ENCODE results near the gene PPP4R1. TPM values are rescaled to one million over a fixed set of nuclear protein-coding genes. Genes with fewer than 3 reads are reported as not detected.

Gene PPP4R1
- total RNA-seq, 1 experiment from 2014 or later: 65.2 TPM

- Histone ChIP-seq H3K9me3 (ENCODE audit: low read depth, low read length, poor library complexity, severe bottlenecking) (no peaks in the 10 kb centered on the region), H3K27me3 (replicated peaks; ENCODE audit: insufficient read depth, low read depth, low read length, poor library complexity) (no peaks in the 10 kb centered on the region), H3K36me3 (ENCODE audit: insufficient read depth, low read length, poor library complexity, severe bottlenecking) (peaks cover 3% of the 10 kb centered on the region), H3K4me1 (ENCODE audit: insufficient read depth, low read length, poor library complexity, severe bottlenecking) (peaks cover 16% of the 10 kb centered on the region), H3K4me3 (ENCODE audit: low read depth, low read length, poor library complexity, severe bottlenecking) (peak overlapping the region; percentile 84), H3K27ac (ENCODE audit: low read depth, low read length, poor library complexity, severe bottlenecking) (peak overlapping the region; percentile 72)
- BruUV-seq (replicated peaks): TSS peak; percentile 73
- TF ChIP-seq CTCF (conservative IDR thresholded peaks at IDR 0.05; ENCODE audit: low read depth, low read length) (no peak), EZH2 (IDR thresholded peaks at IDR 0.05; ENCODE audit: borderline replicate concordance, low read depth, low read length, poor library complexity, severe bottlenecking) (no peak)
- CTCF ChIA-PET: no interaction called here
- POLR2A ChIA-PET (ENCODE audit: low non-redundant PET): no interaction called here
- intact Hi-C loops (cut with micrococcal nuclease; ENCODE audit: unreplicated experiment): loop anchor here (10.0 kb wide), 3 partner anchors 159 to 909 kb away; partner anchors contain the start of gene NAPG
- DNase-seq (ENCODE audit: low spot score): no peak
These were observed 980 bp upstream of the PPP4R1 start for GRCh38 chr18:9615280-9615797.

- ChIA-PET POLR2A (ENCODE audit: low non-redundant PET) (no interaction called here), CTCF (no interaction called here)
- no TSS peak for BruUV-seq (replicated peaks)
- intact Hi-C loops (cut with micrococcal nuclease; ENCODE audit: unreplicated experiment): loop anchor here (2.0 to 10.0 kb wide), 4 partner anchors 161 to 911 kb away; partner anchors contain the start of gene NAPG
- H3K9me3 ChIP-seq (ENCODE audit: low read depth, low read length, poor library complexity, severe bottlenecking): no peaks in the 10 kb centered on the region
- peak; percentile 61 for DNase-seq (ENCODE audit: low spot score)
- H3K4me1 ChIP-seq (ENCODE audit: insufficient read depth, low read length, poor library complexity, severe bottlenecking): peaks cover 12% of the 10 kb centered on the region
- H3K4me3 ChIP-seq (ENCODE audit: low read depth, low read length, poor library complexity, severe bottlenecking): peak overlapping the region; percentile 84
- no peaks in the 10 kb centered on the region for H3K27me3 ChIP-seq (replicated peaks; ENCODE audit: insufficient read depth, low read depth, low read length, poor library complexity)
- H3K27ac ChIP-seq (ENCODE audit: low read depth, low read length, poor library complexity, severe bottlenecking): peak overlapping the region; percentile 87
- TF ChIP-seq EZH2 (IDR thresholded peaks at IDR 0.05; ENCODE audit: borderline replicate concordance, low read depth, low read length, poor library complexity, severe bottlenecking) (no peak), CTCF (conservative IDR thresholded peaks at IDR 0.05; ENCODE audit: low read depth, low read length) (0 out of 2 replicates have a peak, but pooled peaks have one; percentile 7)
- H3K36me3 ChIP-seq (ENCODE audit: insufficient read depth, low read length, poor library complexity, severe bottlenecking): peaks cover 3% of the 10 kb centered on the region
These were observed 584 bp downstream of the PPP4R1 start for GRCh38 chr18:9613550-9614400.

- H3K27ac ChIP-seq (ENCODE audit: low read depth, low read length, poor library complexity, severe bottlenecking): no peak overlapping the region
- ChIA-PET CTCF (no interaction called here), POLR2A (ENCODE audit: low non-redundant PET) (no interaction called here)
- DNase-seq (ENCODE audit: low spot score): no peak
- peaks cover 3% of the 10 kb centered on the region for H3K36me3 ChIP-seq (ENCODE audit: insufficient read depth, low read length, poor library complexity, severe bottlenecking)
- no peaks in the 10 kb centered on the region for H3K9me3 ChIP-seq (ENCODE audit: low read depth, low read length, poor library complexity, severe bottlenecking)
- BruUV-seq (replicated peaks): TSS peak; percentile 55
- peaks cover 12% of the 10 kb centered on the region for H3K4me1 ChIP-seq (ENCODE audit: insufficient read depth, low read length, poor library complexity, severe bottlenecking)
- H3K4me3 ChIP-seq (ENCODE audit: low read depth, low read length, poor library complexity, severe bottlenecking): peak overlapping the region; percentile 84
- H3K27me3 ChIP-seq (replicated peaks; ENCODE audit: insufficient read depth, low read depth, low read length, poor library complexity): no peaks in the 10 kb centered on the region
- intact Hi-C loops (cut with micrococcal nuclease; ENCODE audit: unreplicated experiment): loop anchor here (2.0 to 10.0 kb wide), 4 partner anchors 162 to 912 kb away; partner anchors contain the start of gene NAPG
- TF ChIP-seq EZH2 (IDR thresholded peaks at IDR 0.05; ENCODE audit: borderline replicate concordance, low read depth, low read length, poor library complexity, severe bottlenecking) (no peak), CTCF (conservative IDR thresholded peaks at IDR 0.05; ENCODE audit: low read depth, low read length) (no peak)
These were observed 1.4 kb downstream of the PPP4R1 start for GRCh38 chr18:9612977-9613376.

Data from A673 (cell line).